Measurements from ENCODE around the gene EMP3.
"Not testable (repeated sequence)": the region's sequence is repeated elsewhere in the genome, so short reads cannot be mapped to it uniquely, and the experiment has no call there.

Gene EMP3

GRCh38 chr19:48290771-48291488, 34.4 kb upstream of the EMP3 start:
- TF ChIP-seq EZH2phosphoT487 (IDR thresholded peaks at IDR 0.05; ENCODE audit: borderline replicate concordance) (no peak), CTCF (conservative IDR thresholded peaks at IDR 0.05; ENCODE audit: low read length) (peak; percentile 96)
- no peaks in the 10 kb centered on the region for H3K27me3 ChIP-seq (ENCODE audit: insufficient read depth, low read length, poor library complexity, severe bottlenecking)
- H3K4me1 ChIP-seq (ENCODE audit: insufficient read depth, low read length, poor library complexity, severe bottlenecking): peaks cover 3% of the 10 kb centered on the region
- peak overlapping the region; percentile 62 for H3K4me2 ChIP-seq (ENCODE audit: low read depth, low read length, poor library complexity, severe bottlenecking)
- H3K4me3 ChIP-seq (ENCODE audit: low read length, poor library complexity, severe bottlenecking): peak overlapping the region; percentile 50
- H4K20me1 ChIP-seq (ENCODE audit: insufficient read depth, low read length, poor library complexity, severe bottlenecking): no peaks in the 10 kb centered on the region
- no peaks in the 10 kb centered on the region for H3F3A ChIP-seq (ENCODE audit: low read depth)
- H3K9ac ChIP-seq (ENCODE audit: low read depth, low read length, poor library complexity, severe bottlenecking): no peak overlapping the region
- H2AFZ ChIP-seq (ENCODE audit: low read length): peak overlapping the region; percentile 88
- H3K36me3 ChIP-seq (ENCODE audit: insufficient read depth, low read length): no peaks in the 10 kb centered on the region
- H3K9me3 ChIP-seq (ENCODE audit: insufficient read depth, low read depth, low read length): no peaks in the 10 kb centered on the region
- H3K9me2 ChIP-seq (replicated peaks; ENCODE audit: low read depth, low read length): no peaks in the 10 kb centered on the region
- H3K79me2 ChIP-seq (ENCODE audit: insufficient read depth, low read length): no peaks in the 10 kb centered on the region

- H3K9ac ChIP-seq (ENCODE audit: low read depth, low read length, poor library complexity, severe bottlenecking); H3K36me3 ChIP-seq (ENCODE audit: insufficient read depth, low read length); H3K9me3 ChIP-seq (ENCODE audit: insufficient read depth, low read depth, low read length); H3K27me3 ChIP-seq (ENCODE audit: insufficient read depth, low read length, poor library complexity, severe bottlenecking); H4K20me1 ChIP-seq (ENCODE audit: insufficient read depth, low read length, poor library complexity, severe bottlenecking); H3F3A ChIP-seq (ENCODE audit: low read depth); H3K9me2 ChIP-seq (replicated peaks; ENCODE audit: low read depth, low read length); H3K4me1 ChIP-seq (ENCODE audit: insufficient read depth, low read length, poor library complexity, severe bottlenecking); H3K79me2 ChIP-seq (ENCODE audit: insufficient read depth, low read length): not testable (repeated sequence)
- peak overlapping the region; percentile 62 for H3K4me2 ChIP-seq (ENCODE audit: low read depth, low read length, poor library complexity, severe bottlenecking)
- H3K4me3 ChIP-seq (ENCODE audit: low read length, poor library complexity, severe bottlenecking): peak overlapping the region; percentile 50
- H2AFZ ChIP-seq (ENCODE audit: low read length): peak overlapping the region; percentile 88; the same call in 1 of the 2 replicates
Observed at GRCh38 chr19:48291489-48291815, 33.9 kb upstream of the EMP3 start.

- no peak overlapping the region for H3K4me3 ChIP-seq (ENCODE audit: low read length, poor library complexity, severe bottlenecking)
- H3K27me3 ChIP-seq (ENCODE audit: insufficient read depth, low read length, poor library complexity, severe bottlenecking): no peaks in the 10 kb centered on the region
- TF ChIP-seq CTCF (conservative IDR thresholded peaks at IDR 0.05; ENCODE audit: low read length) (no peak), EZH2phosphoT487 (IDR thresholded peaks at IDR 0.05; ENCODE audit: borderline replicate concordance) (no peak)
- H4K20me1 ChIP-seq (ENCODE audit: insufficient read depth, low read length, poor library complexity, severe bottlenecking): no peaks in the 10 kb centered on the region
- H3F3A ChIP-seq (ENCODE audit: low read depth): no peaks in the 10 kb centered on the region
- no peak overlapping the region for H3K4me2 ChIP-seq (ENCODE audit: low read depth, low read length, poor library complexity, severe bottlenecking)
- peaks cover 3% of the 10 kb centered on the region for H3K4me1 ChIP-seq (ENCODE audit: insufficient read depth, low read length, poor library complexity, severe bottlenecking)
- H3K9me3 ChIP-seq (ENCODE audit: insufficient read depth, low read depth, low read length): no peaks in the 10 kb centered on the region
- no peak overlapping the region for H2AFZ ChIP-seq (ENCODE audit: low read length)
- no peaks in the 10 kb centered on the region for H3K79me2 ChIP-seq (ENCODE audit: insufficient read depth, low read length)
- H3K9ac ChIP-seq (ENCODE audit: low read depth, low read length, poor library complexity, severe bottlenecking): no peak overlapping the region
- no peaks in the 10 kb centered on the region for H3K36me3 ChIP-seq (ENCODE audit: insufficient read depth, low read length)
- no peaks in the 10 kb centered on the region for H3K9me2 ChIP-seq (replicated peaks; ENCODE audit: low read depth, low read length)
Observed at GRCh38 chr19:48292798-48293197, 32.6 kb upstream of the EMP3 start.

- no peak overlapping the region for H3K4me3 ChIP-seq (ENCODE audit: low read length, poor library complexity, severe bottlenecking)
- H3K9me2 ChIP-seq (replicated peaks; ENCODE audit: low read depth, low read length): no peaks in the 10 kb centered on the region
- H3K9me3 ChIP-seq (ENCODE audit: insufficient read depth, low read depth, low read length): no peaks in the 10 kb centered on the region
- H3K9ac ChIP-seq (ENCODE audit: low read depth, low read length, poor library complexity, severe bottlenecking): no peak overlapping the region
- no peaks in the 10 kb centered on the region for H3K79me2 ChIP-seq (ENCODE audit: insufficient read depth, low read length)
- H3K4me2 ChIP-seq (ENCODE audit: low read depth, low read length, poor library complexity, severe bottlenecking): no peak overlapping the region
- H3K36me3 ChIP-seq (ENCODE audit: insufficient read depth, low read length): no peaks in the 10 kb centered on the region
- H2AFZ ChIP-seq (ENCODE audit: low read length): no peak overlapping the region
- no peaks in the 10 kb centered on the region for H3K27me3 ChIP-seq (ENCODE audit: insufficient read depth, low read length, poor library complexity, severe bottlenecking)
- H4K20me1 ChIP-seq (ENCODE audit: insufficient read depth, low read length, poor library complexity, severe bottlenecking): no peaks in the 10 kb centered on the region
- H3K4me1 ChIP-seq (ENCODE audit: insufficient read depth, low read length, poor library complexity, severe bottlenecking): peaks cover 3% of the 10 kb centered on the region
- no peak for TF ChIP-seq CTCF (conservative IDR thresholded peaks at IDR 0.05; ENCODE audit: low read length)
- no peak for TF ChIP-seq EZH2phosphoT487 (IDR thresholded peaks at IDR 0.05; ENCODE audit: borderline replicate concordance)
- H3F3A ChIP-seq (ENCODE audit: low read depth): no peaks in the 10 kb centered on the region
Observed at GRCh38 chr19:48295458-48295857, 29.9 kb upstream of the EMP3 start.
